OCI-LY3 (cell line): ENCODE data around the gene TIFAB.

Source experiments
- CTCF ChIP-seq: fragments of 200-600, 300-600 bp; sonication (generic); IDR thresholded peaks from 2 replicates; pipeline ENCODE4 v1.5.1; 2014; ENCODE audit warnings: antibody characterized with exemption, low read length, low read depth
- EZH2phosphoT487 ChIP-seq: fragments of 200-600 bp; shearing (Covaris generic); IDR thresholded peaks from 2 replicates; pipeline ENCODE4 v1.6.1; 2018; ENCODE audit warnings: antibody characterized with exemption, mixed run types, low read depth

- TF ChIP-seq CTCF: no peak
- TF ChIP-seq EZH2phosphoT487: no peak
Measured at GRCh38 chr5:135425641-135426040, 26.5 kb downstream of the TIFAB start.
